CD4-positive, alpha-beta T cell treated with Interleukin-4 for 4 hours (primary cell): ENCODE measurements around the gene AP1AR.
"Not testable (repeated sequence)": the region's sequence is repeated elsewhere in the genome, so short reads cannot be mapped to it uniquely, and the experiment has no call there.

Experiments used
- DNase-seq: peaks from one replicate; pipeline ENCODE4 v3.0.0-alpha.2; 2020

Gene AP1AR

DNA sequence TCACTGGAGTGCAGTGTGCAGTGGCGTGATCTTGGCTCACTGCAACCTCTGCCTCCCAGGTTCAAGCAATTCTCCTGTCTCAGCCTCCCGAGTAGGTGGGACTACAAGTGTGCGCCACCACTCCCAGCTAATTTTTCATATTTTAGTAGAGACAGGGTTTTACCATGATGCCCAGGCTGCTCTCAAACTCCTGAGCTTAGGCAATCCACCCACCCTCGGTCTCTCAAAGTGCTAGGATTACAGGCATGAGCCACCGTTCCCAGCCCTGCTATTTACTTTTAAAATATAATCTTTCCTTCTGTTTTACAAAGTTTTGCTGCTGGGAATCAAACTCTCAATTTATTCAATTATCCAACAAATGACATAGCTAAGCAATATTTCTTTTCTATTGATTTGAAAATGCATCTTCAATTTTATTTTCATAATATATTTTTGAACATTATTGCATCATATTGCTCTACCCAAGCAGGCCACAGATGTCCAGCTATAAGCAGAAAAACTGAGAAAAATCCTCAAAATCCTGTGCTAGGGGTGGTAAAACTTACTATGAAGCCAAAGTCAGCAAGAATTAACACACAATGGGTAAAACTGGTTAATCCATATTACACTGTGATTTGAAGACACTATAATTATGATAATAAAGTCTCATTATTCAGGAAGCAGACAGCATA lies 48.9 kb downstream of the AP1AR start:
- no peak for DNase-seq

DNA sequence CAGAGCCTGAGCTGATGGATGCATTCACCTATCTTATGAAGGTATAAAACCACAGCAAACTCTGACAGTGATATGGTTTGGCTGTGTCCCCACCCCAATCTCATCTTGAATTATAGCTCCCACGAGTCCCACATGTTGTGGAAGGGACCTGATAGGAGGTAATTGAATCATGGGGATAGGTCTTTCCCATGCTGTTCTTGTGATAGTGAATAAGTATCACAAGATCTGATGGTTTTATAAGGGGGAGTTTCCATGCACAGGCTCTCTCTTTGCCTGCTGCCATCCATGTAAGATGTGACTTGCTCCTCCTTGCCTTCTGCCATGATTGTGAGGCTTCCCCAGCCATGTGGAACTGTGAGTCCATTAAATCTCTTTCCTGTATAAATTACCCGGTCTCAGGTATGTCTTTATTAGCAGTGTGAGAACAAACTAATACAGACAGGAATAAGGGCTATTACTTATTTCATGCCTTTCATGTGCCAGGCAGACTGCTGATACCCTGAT lies 50.4 kb downstream of the AP1AR start:
- not testable (repeated sequence) for DNase-seq

DNA sequence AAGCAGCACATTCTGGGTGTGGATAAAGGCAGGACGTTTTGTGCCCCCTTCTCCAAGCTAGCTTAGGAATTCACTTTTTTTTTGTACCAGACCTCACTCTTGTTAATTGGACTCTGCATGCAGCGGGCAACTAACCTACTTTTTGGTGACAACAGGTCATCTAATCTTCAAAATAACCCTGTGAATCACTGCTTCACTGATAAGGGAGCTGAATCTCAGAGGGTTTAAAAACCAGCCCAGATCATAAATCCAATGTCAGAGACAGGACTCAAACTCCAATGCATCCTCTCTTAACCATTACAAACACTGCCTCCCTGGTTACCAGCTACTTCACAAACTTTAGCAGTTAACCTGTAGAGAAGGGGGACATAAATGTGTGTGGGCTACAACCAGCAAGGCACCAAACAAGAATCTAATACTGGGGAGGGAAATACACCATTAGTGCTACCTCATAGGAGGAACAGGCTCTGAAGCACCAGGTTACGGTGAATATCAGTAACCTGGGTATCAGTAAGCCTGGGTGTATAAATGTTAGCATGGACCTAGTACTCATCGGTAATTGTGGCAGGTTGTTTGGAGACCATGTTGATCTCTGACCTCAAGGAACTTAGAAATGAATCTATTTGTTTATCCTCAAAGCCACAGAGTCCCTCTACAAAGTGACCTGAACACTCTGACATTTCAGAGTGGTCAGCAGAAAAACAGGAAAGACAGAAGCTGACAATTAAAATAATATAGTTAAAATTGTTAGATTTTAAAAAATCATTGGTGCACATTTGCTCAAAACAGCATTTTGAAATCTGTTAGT lies 51.5 kb downstream of the AP1AR start:
- DNase-seq: no peak

DNA sequence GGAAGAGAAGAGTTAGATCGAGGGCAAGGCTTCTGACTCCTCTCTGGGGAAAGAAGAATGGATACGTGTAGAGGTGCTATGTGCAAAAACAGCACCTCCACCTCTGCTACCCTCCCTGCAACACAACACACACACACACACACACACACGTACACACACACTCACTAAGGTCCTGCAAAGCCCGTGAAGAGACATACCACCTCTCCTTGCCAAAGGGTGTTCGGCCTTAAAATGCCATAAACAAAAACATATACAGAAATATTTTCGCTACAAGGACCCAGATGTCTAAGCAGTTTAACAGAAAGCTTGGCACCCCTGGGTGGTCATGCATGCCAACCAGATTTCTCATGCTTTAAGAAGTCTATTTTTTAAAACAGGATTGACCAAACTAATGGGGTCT lies 52.6 kb downstream of the AP1AR start:
- DNase-seq: peak; percentile 31

DNA sequence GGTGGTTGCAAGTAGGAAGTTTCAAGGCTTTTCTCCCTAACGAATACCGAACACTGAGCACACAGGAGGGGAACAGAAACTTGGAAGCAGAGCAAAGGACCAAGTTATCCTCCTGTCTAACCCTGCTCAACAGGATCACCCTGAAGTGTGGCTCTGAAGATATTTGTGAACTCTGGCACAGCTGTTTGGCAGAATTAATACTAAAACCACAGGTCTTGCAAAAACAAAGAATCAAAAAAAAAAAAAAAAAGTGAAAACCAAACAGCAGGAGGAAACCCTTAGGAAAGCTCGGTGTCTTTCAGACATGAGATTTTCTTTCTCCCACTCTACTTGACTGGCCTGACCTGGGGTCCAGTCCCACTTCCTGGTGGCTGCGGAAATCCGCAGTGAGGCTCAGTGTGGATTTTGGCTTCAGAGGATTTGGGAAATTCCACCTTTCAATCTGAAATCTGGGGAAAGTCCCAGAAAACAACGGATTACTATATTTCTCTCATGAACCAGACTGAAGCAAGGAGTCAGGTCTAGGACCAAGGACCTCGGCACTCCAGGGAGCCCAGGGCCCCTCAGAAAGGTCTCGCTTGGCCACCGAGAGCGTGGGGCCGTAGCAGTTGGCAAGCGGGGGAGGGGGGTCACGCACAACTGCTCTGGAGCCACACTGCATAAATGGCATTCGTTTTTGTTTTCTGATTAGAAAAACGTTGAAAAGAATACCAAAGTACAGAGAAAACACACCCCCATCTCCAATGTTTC lies 53.2 kb downstream of the AP1AR start:
- DNase-seq: peak; percentile 34

DNA sequence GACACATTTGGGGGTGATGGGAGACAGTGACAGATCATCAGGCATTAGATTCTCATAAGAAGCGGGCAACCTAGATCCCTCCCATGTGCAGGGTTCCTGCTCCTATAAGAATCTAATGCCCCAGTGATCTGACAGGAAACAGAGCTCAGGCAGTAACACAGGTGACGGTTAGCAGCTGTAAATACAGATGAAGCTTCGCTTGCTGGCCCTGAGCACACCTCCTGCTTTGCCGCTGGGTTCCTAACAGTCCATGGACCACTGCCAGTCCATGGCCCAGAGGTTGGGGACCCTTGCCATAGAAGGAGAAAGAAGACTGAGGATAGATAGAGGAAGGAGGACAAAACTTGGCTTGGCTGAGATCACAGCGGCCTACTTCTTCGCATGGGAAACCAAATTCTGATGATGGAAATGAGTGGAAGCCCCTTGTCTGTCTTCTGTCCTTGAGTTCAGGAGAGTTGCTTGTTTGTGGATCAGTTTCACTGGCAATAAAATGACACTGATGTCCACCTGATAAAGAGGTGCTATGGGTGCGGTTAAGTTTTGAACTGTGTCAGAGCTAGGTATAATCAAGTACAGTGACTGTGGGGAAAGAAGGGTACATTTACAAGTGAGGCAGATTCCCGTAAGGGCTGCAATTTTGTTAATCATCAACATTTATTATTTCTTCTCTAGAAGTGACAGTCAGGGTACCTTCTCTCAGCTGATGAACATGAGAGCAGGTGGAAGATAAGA lies 55.8 kb downstream of the AP1AR start:
- peak; percentile 67 for DNase-seq

DNA sequence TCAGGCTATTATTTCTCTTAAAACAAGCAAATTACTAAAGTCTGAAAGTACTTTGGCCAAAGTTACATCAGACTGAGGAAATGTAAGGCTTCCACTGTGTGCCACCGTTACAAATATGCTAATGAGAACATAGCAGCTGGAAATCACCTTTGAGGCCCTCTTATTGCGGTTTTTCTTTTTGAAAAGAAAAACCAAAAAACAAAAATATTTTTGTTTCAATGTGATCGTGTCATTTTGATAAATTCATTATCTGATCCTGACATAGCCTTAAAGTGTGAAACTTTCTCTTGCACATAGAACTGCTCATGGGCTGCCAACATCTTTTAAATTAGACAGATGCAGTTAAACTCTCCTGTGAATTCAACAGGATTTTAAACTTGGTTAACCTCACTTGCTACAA lies 56.9 kb downstream of the AP1AR start:
- DNase-seq: peak; percentile 79

DNA sequence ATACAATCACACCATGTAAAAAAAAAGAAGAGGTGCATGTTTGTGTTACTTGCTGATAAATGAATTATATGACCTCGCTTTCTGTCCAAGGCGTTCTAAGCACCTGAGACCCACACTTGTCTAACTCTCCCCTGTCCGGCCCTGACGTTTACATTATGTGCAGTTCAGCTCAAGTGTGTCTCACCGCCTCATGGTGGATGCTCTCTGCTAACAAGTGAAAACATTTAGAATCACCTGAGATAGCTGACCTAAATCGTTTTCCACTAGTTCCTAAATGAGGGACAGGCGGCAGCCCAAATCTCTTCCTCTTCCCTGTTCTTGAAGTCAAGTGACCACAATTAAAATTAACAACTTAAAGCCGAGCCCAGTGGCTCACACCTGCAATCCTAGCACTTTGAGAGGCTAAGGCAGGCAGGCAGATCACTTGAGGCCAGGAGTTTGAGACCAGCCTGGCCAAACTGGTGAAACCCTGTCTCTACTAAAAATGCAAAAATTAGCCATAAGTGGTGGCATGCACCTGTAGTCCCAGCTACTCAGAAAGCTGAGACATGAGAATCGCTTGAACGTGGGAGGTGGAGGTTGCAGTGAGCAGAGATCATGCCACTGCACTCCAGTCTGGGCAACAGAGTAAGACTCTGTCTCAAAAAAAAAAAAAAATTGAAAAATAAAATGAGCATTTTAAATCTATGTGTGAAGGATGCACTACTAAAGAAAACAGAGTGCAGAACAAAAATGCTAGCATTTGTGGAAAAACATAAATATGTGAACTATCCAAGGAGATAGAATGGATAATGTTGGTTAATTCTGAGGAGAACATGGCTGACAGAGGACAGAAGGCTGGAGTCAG lies 58.0 kb downstream of the AP1AR start:
- no peak for DNase-seq

DNA sequence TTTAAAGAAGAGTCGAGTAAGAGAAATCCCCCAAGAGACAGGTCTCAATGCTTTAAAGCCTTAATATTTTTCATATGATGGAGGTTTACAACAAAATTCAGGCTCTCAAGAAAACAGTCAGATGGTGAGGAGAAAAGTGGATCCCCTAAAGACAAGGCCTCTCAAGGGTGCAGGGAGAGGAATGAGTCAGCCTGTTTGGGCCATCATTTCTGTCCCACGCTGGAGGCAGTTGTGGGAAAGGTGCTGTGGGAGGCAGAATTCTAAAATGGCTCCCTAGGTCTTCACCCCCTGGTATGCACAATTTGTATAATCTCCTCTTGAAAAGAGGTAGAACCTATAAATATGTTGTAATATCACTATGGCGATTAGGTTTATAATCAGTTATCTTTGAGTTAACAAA lies 58.8 kb downstream of the AP1AR start:
- DNase-seq: no peak

DNA sequence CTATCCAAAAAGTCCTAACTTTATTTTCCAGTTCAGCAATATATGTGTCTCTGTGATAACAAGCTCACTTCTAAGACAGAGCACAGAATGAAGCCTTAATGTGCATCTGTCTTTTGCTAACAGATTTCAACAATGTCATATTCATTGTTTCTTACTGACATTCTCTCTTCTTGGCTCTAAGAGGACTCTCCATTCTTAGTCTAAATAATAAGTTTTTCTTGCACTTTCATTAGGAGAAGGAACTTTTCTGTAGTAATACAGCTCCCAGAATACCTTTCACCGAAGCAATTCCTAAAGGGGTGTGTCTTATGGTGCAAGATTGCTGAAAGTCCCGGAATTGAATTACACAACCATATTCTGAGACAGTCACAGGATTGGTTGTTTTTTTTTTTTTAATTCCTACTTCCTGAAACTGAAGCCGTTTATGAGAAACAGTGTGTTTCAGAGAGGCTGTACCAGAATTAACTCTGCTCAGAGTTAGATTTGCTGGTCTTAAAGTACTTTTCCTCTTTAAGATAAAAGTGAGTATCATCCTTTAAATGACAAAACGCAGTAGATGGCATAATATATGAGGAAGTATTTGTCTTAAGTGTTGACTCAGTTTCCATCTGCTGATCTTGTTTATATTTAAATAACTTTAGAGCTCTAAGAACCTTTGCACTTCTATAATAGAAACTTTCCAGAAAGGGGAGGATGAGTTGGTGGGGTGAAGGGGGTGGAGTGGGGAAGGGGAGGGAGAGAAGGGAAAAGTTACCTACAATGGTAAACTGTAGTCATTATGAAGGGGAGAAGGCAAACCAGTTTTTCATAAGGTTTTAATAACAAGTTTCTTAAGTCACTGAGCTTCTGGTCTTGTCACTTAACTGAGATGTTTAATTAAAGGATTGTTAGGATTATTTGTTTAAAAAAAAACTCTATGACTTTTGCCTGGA lies 65.6 kb downstream of the AP1AR start, which contains the start of gene ALPK1:
TSS of gene ALPK1 (plus strand) at position 421 of the 932 bp plus-strand sequence.
- peak; percentile 44 for DNase-seq

DNA sequence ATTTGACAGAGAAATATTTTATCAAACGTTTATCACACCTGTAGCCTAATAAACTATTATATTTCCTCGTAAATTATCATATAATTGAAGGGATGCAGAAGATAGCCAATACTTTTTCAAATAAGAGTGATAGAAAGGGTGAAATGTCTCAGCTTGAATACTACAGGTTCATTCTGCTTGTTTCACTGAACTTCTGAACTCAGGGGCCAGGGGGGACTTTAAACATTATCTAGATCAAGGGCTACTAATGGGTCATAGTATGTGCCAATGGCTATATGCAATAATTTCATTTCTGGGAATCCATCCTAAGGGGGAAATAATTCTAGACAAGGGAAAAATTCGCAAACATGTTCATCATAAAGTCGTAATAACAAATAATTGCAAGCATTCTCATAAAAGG lies 68.1 kb downstream of the AP1AR start:
- DNase-seq: no peak

DNA sequence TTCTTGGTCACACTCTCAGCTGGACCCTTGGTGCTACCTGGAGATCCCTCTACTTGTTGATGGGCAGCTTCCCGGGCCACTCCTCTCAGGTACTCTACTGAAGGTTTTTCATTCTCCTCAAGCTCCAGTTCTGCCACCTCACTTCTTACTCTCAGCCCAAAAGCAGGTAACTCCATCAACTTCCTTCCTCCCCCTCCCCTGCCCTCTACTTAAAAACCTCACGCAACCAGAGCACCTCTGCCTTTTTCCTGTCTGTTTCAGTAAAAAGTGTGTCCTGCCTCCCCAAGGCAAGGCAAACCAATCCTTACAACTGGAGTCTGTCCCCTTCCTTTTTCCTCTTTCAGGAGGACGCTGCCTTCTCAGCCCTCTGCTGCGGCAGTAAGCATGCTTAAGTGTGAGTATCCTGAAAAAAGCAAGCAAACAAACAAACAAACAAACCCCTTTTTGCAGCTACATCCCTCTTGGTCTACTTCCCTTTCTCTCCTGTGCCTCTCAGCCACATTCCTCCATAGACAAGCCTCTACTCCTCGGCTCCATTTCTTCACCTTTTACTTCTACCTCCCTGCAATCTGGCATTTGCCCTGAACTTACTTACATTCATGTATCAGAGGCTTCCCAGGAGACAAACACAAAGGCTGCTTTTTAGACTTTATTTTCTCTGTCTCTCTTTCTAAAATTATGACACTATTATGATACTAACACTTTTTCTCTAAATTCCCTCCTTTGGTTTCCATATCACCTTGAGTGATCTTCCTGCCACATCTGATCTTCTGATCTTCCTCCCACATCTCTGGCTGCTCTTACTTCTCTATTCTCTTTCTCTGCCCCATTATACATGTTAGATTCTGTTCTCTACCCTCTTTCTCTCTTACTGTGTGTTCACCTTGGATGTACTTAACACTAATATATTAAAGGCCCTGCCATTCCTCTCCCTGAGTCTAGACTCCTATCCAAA lies 71.0 kb downstream of the AP1AR start:
- peak; percentile 37 for DNase-seq

DNA sequence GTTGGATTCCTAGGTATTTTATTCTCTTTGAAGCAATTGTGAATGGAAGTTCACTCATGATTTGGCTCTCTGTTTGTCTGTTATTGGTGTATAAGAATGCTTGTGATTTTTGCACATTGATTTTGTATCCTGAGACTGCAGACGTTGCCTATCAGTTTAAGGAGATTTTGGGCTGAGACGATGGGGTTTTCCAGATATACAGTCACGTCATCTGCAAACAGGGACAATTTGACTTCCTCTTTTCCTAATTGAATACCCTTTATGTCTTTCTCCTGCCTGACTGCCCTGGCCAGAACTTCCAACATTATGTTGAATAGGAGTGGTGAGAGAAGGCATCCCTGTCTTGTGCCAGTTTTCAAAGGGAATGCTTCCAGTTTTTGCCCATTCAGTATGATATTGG lies 73.9 kb downstream of the AP1AR start:
- not testable (repeated sequence) for DNase-seq

DNA sequence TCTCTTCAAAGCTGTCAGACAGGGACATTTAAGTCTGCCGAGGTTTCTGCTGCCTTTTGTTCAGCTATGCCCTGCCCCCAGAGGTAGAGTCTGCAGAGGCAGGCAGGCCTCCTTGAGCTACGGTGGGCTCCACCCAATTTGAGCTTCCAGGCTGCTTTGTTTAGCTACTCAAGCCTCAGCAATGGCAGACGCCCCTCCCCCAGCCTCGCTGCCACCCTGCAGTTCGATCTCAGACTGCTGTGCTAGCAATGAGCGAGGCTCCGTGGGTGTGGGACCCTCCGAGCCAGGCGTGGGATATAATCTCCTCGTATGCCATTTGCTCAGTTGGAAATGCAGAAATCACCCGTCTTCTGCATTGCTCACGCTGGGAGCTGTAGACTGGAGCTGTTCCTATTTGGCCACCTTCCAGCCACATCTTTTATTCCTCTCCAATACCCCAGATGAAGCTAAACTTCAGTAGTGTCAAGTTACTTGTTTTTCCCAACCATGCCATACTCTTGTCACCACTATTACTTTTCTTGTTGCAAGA lies 77.7 kb downstream of the AP1AR start:
- DNase-seq: not testable (repeated sequence)

DNA sequence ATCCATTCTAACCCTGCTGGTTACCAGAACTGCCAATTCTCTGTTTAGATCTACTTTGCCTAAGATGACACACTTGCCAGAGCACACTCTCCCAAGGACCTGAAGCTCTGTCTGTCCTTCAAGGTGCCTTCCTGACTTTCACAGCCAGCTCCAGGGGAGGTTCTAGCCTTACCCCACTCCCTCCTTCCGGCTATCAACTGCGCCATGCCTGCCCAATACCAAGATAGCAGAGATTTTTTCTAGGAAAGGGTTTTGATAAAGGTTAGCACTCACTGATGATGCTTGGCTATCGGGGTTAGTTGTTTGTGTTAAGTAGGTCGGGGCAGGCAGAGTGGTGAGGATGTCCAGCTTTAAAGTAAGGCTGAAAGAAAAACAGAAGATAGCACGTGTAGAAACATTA lies 79.9 kb downstream of the AP1AR start:
- no peak for DNase-seq

DNA sequence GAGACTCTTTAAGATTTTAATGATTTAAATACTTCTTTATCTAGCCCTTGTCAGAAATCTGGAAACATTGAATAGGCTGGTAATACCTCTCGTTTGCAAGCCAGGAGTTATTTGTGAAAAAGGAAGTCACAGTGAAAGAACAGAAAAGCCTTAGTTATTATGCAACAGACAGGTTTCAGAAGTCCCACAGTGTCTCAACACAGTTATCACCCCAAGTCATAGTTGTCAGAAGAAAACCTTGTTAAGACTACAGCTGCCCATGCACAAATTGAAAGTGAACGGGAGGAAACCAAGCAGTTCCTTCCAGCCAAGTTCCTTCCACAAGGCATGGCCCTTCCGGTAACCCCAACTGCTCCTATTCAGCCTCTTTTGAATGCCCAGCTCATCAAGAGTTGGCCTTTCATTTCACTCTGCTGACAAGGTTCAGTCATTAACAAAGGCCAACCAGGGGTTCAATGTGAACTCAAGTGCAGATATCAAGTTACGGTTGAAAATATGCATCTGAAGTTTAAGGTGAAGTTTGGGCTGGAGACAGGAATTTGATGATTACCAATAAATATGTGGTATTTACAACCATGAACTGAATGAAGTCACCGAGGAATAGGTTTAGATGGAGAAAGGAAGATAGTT lies 81.1 kb downstream of the AP1AR start:
- no peak for DNase-seq

DNA sequence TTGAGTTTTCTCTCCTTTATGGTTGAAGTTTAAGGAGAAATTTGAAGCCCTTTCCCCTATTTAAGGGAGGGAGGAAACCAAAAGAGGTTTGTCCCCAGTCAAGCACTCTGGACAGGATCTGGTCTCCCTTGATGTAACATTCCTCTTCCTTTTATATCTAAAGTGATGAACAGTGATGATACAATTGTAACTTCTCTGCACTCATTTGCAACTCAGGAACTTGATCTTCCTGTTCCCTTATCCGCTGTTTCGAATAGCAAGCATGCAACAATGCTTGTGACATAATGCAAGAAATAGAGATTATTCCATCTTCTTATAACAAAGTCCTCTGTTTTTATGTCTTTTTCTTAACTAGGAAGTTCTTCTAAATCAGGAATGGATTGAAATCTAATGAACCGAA lies 83.9 kb downstream of the AP1AR start:
- DNase-seq: no peak

DNA sequence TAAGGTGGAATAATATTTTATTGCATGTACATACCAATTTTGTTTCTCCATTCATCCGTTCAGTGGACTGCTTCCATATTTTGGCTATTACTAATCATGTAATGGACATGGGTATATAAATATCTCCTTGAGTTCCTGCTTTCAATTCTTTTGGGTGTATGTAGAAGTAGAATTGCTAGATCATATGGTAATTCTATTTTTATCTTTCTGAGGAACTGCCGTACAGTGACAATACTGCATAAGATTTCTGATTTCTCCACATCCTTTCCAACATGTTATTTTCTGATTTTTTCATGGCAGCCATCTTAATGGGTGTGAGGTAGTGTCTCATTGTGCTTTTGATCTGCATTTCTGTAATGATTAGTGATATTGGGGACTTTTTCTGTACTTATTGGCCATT lies 84.8 kb downstream of the AP1AR start:
- DNase-seq: no peak
